ENCODE data around the gene NUSAP1. TPM values are rescaled to one million over a fixed set of nuclear protein-coding genes. Genes with fewer than 3 reads are reported as not detected.
"Not testable (repeated sequence)": the region's sequence is repeated elsewhere in the genome, so short reads cannot be mapped to it uniquely, and the experiment has no call there.

Gene NUSAP1
- total RNA-seq, 1 experiment from 2014 or later, result 87.5 TPM

DNA sequence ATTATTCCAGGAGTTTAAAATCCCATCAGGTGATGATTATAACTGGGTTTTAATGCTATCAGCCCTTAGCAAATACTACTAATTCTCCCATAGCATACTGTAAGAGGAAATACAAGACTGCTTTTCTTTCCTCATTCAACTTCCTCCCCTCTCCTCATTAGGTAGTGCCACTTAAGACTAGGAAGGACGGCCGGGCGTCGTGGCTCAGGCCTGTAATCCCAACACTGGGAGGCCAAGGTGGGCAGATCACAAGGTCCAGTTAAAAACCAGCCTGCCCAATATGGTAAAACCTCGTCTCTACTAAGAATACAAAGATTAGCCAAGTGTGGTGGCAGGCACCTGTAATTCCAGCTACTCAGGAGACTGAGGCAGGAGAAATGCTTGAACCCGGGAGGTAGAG is 55.0 kb downstream of the NUSAP1 start:
- DNase-seq (ENCODE audit: low read depth, low spot score), result no peak
- in situ Hi-C loops (cut with HindIII; ENCODE audit: low pct_unique_long_range_greater_than_20kb, low sequenced_read_pairs), result no loop called here

DNA sequence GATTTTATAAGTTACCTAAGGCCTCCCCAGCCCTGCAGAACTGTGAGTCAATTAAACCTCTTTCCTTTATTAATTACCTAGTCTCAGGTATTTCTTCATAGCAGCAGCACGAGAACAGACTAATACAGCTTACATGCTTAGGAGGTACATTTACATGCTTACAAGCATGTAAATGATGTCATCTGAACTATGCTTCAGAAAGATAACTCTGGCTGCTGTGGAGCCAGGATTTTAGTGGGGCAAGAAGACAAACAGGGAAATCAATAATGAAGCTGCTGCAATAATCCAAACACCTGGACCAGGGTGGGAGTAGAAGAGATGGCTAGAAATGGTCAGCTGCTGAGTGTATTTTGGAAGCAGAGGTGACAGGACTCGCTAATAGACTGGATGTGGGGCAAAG is 60.0 kb downstream of the NUSAP1 start:
- in situ Hi-C loops (cut with HindIII; ENCODE audit: low pct_unique_long_range_greater_than_20kb, low sequenced_read_pairs), result no loop called here

DNA sequence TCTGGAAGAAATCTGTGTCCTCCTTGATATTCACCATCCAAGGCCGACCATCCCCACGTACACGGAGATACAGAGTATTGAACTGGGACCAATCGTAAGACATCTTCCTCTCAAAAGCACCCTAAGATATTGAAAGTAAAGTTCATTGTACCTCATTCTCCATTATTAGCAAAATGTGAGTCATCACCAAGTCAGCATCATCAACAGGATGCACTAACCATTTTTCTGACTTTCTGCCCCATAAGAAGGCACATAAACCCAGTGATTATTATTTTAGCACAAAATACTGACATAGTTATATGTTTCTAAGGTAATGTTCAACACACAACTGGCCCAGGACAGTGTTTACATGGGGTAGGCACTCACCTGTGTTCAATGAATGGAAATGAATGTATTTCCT is 62.2 kb downstream of the NUSAP1 start:
- no peak for DNase-seq (ENCODE audit: low read depth, low spot score)
- in situ Hi-C loops (cut with HindIII; ENCODE audit: low pct_unique_long_range_greater_than_20kb, low sequenced_read_pairs), result no loop called here

More for the DNA sequence above, 60.0 kb downstream of the NUSAP1 start:
- no peak for DNase-seq (ENCODE audit: low read depth, low spot score)

DNA sequence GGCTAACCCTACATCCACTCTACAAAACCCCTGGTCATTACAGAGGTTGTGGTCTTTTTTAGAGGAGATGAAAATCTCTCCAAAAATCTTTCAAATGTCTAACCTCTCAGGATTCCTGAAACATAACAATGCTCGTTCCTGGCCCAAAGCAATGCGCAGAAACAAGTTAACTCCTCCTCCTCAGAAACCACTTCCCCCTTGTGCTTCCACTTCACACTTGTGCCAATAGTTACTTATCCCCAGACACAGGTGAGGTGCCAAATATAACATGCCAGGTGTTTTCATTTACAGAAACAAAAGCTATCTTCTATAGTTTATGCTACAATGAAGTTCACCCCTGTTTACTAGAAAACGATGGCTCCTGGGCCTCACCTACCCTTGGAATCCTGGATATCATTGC is 63.4 kb downstream of the NUSAP1 start:
- in situ Hi-C loops (cut with HindIII; ENCODE audit: low pct_unique_long_range_greater_than_20kb, low sequenced_read_pairs), result no loop called here
- DNase-seq (ENCODE audit: low read depth, low spot score), result no peak

DNA sequence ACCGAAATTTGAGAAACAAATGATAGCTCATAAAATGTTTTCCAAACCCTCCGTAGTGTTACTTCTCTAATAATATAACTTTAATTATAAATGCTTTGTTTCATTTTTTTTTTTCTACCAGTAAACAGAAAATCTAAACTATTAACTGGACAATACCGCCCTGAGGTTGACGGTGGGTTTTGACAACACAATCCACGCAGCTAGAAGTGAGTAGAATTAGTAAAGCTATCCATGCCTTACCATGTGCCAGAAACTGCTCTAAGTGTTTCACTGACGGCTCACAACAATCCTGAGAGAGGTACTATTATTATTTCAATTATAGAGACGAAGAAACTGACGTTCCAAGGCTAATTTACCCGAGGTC is 69.2 kb downstream of the NUSAP1 start:
- DNase-seq (ENCODE audit: low read depth, low spot score), result no peak
- in situ Hi-C loops (cut with HindIII; ENCODE audit: low pct_unique_long_range_greater_than_20kb, low sequenced_read_pairs), result no loop called here

DNA sequence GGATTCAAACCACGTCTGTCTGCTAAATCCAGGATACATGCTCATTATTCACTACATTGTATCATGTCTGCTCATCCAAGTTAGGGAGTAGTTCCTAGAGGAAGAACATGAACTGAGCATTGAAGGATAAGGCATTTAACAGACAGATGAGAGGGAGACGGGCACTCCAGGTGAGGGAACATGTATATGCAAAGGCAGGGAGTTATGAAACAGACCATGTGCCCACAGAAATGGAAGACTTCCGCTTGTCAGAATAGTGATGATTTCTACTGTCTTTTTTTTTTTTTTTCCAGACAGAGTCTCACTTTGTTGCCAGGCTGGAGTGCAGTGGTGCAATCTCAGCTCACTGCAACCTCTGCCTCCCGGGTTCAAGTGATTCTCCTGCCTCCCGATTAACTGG is 74.7 kb downstream of the NUSAP1 start:
- DNase-seq (ENCODE audit: low read depth, low spot score), result no peak
- in situ Hi-C loops (cut with HindIII; ENCODE audit: low pct_unique_long_range_greater_than_20kb, low sequenced_read_pairs), result no loop called here

DNA sequence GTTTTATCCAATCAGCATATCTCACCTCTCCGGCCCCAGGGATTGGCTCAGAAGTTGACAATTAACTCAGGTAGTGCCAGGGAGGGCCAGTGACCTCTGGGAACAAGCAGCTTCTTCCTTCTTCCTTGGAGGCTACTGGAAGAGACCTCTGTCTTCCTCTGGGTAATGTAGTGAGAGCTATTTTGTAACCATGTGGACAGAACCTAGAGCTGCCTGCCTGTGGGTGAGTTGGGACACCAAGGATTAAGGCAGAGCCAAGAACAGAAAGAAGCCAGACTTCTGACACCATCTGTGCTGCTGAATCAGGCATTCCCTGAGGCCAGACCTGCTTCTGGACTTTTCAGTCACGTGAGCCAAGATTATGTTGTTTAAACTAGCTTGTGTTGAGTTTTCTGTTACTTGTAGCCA is 75.6 kb downstream of the NUSAP1 start:
- no peak for DNase-seq (ENCODE audit: low read depth, low spot score)
- in situ Hi-C loops (cut with HindIII; ENCODE audit: low pct_unique_long_range_greater_than_20kb, low sequenced_read_pairs), result no loop called here

DNA sequence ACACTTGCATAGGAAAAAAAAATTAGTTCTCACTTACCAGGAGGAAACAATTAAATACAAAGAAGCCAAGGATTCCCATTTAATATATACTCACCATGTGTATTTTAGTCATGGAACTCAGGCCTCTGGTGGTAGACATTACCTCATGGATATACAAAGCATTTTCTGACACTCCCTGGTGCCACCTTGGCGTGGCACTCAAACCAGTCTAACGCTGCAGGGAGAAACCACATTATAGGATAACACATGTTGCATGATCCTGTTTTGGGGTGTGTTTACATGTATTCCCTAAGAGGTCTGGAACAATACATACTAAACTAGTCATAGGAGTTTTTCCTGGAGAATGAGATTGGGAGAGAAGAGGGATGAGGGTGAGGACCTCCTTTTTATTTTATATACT is 78.3 kb downstream of the NUSAP1 start:
- DNase-seq (ENCODE audit: low read depth, low spot score), result no peak
- in situ Hi-C loops (cut with HindIII; ENCODE audit: low pct_unique_long_range_greater_than_20kb, low sequenced_read_pairs), result no loop called here

DNA sequence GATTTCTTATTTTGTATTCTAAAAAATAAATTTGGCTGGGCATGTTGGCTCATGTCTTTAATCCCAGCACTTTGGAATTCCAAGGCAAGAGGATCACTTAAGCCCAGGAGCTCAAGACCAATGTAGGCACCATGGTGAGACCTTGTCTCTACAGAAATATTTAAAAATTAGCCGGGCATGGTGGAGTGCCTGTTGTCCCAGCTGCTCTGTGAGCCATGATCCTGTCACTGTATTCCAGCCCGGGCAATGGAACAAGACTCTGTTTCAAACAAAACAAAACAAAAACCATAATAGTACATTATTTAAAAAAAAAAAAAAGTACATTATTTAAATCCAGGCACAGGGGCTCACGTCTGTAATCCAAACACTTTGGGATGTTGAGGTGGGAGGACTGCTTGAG is 78.8 kb downstream of the NUSAP1 start:
- no peak for DNase-seq (ENCODE audit: low read depth, low spot score)
- in situ Hi-C loops (cut with HindIII; ENCODE audit: low pct_unique_long_range_greater_than_20kb, low sequenced_read_pairs), result no loop called here

DNA sequence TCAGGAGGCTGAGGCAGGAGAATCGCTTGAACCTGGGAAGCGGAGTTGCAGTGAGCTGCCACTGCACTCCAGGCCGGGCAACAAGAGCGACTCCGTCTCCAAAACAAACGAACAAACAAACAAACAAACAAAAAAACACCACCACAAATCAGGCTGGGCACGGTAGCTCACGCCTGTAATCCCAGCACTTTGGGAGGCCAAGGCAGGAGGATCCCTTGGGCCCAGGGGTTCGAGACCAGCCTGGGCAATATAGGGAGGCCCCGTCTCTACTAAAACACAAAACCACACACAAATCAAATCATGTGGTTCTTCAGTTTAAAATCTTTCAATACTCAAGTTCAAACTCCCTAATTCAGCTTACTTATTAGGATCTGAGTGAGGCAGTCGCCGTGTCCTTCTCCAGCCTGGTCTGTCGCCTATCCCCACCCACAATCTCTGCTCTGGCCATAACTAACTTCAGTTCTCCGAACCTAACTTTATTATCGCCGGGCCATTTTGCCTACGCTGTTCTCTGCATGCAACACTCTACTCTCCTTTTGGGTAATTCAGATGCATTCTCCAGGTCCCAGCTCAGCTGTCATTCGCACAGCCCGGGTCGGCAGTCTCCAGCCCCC is 83.6 kb downstream of the NUSAP1 start:
- no peak for DNase-seq (ENCODE audit: low read depth, low spot score)
- in situ Hi-C loops (cut with HindIII; ENCODE audit: low pct_unique_long_range_greater_than_20kb, low sequenced_read_pairs), result no loop called here

DNA sequence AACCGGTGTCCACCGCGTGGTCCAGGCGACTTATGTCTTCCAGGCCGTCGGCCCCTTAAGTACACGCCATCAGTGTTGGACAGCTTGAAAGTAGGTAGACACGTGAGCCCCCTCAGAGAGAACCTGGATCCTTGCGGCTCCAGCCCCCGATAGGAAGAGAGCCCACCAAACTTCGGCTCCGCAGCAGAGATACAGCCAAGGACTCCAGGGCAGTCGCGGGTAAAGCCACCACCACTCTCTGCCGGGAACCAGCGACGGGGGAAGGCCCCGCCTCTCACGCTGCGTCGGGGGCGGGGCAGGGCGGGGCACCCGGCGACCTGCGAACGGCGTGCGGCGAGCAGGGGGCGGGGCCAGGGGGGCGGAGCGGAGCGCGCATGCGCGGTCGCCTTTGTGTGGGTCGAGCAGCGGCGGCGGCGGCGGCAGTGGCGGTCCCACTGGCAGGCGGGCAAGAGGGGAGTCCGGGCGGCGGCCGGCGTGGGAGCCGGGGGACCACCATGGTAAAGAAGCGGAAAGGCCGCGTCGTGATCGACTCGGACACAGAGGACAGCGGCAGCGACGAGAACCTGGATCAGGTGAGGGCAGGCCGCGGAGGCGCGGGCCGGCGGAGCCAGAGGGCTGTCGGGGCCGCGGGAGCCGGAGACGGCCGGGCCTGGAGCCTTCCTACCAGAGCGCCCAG is 84.2 kb downstream of the NUSAP1 start, which contains the start of gene RTF1:
TSS of gene RTF1 (plus strand) at position 354 of the 676 bp plus-strand sequence. CDS start at position 375, 21 bp downstream.
- peak; percentile 85 for DNase-seq (ENCODE audit: low read depth, low spot score)
- in situ Hi-C loops (cut with HindIII; ENCODE audit: low pct_unique_long_range_greater_than_20kb, low sequenced_read_pairs), result no loop called here

DNA sequence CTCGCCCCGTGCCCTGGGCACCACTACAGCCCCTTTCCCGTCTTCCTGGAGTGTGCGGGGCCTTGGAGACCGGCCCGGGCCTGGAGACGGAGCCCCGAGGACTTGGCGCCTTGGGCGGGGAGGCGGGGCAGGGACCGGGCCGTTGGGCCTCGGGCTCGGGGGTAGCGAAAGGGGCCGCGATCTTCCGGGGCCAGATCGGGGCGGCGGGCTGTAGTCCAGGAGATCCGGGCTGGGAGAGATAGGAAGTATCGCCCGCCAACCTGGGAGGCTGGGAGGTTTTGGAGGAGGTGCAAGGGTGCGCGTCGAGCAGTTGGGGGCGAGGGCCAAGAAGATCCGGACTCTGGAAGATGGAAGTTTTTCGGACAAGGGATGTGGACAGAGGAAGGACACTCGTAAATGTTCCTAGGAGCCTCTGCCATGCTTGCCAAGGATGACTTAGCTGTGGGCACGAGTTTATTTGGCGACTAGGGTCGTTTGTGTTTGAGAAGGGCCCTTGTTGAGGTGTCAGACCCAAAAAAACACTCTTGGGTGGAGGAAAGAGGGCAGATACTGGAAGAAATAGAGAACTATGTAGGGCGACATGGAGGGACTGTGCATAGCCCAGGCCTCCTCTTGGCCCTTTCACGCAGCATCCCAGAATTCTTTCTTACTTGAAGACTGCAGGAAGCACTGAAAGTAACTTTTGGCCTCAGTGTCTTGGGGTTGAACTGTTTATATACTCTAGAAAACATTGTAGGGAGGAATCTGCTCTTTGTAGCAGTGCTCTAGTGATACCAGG is 84.9 kb downstream of the NUSAP1 start:
- DNase-seq (ENCODE audit: low read depth, low spot score), result peak; percentile 26
- in situ Hi-C loops (cut with HindIII; ENCODE audit: low pct_unique_long_range_greater_than_20kb, low sequenced_read_pairs), result no loop called here

DNA sequence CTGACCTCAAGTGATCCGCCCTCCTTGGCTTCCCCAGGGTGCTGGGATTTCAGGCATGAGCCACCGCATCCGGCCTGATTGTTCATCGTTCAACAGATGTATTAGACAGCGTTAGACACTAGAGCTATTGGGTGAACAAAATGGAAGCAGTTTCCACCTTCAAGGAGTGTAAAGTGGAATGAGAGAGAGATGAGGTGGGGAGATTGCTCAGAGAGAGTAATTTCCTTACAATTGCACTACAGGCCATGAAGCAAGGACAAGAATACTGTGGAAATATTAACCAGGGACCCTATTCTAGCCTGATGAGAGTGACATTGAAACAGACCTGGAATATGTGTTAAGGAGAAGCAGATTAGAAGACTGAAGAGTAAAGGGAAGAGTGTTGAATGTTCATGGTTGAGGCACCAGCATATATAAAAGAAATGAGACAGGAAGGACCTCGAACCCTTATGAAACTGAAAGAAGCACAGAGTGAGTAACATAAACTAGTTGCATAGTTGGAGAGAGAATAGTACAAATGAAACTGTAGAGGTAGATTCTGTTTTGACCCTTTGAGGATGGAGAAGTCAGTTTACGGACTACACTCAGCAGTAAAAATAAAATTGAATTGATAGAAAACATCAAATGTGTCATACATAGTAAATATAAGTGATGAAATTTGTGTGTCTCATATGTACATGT is 91.4 kb downstream of the NUSAP1 start:
- DNase-seq (ENCODE audit: low read depth, low spot score), result no peak
- in situ Hi-C loops (cut with HindIII; ENCODE audit: low pct_unique_long_range_greater_than_20kb, low sequenced_read_pairs), result no loop called here

DNA sequence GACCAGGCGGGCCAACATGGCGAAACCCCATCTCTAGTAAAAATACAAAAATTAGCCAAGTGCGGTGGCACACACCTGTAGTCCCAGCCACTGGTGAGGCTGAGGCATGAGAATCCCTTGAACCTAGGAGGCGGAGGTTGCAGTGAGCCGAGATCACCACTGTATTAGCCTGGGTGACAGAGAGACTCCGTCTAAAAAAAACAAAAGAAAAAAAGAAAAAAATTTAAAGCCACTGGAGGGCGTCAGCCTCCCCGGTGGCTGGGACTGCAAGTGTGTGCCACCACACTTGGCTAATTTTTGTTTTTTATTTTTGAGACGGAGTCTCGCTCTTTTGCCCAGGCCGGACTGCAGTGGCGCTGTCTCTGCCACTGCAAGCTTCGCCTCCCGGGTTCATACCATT is 92.1 kb downstream of the NUSAP1 start:
- DNase-seq (ENCODE audit: low read depth, low spot score), result no peak
- in situ Hi-C loops (cut with HindIII; ENCODE audit: low pct_unique_long_range_greater_than_20kb, low sequenced_read_pairs), result no loop called here

DNA sequence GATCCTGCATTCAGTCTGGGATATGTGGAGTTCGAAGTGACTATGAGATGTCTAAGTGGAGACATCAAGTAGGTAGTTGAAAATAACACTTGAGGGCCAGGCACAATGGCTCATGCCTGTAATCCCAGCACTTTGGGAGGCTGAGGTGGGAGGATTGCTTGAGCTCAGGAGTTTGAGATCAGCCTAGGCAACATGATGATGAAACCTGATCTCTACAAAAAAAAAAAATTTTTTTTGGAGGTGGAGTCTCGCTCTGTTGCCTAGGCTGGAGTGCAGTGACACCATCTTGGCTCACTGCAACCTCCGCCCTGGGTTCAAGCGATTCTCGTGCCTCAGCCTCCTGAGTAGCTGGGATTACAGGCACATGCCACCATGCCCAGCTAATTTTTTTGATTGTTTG is 93.2 kb downstream of the NUSAP1 start:
- DNase-seq (ENCODE audit: low read depth, low spot score); in situ Hi-C loops (cut with HindIII; ENCODE audit: low pct_unique_long_range_greater_than_20kb, low sequenced_read_pairs): not testable (repeated sequence)

DNA sequence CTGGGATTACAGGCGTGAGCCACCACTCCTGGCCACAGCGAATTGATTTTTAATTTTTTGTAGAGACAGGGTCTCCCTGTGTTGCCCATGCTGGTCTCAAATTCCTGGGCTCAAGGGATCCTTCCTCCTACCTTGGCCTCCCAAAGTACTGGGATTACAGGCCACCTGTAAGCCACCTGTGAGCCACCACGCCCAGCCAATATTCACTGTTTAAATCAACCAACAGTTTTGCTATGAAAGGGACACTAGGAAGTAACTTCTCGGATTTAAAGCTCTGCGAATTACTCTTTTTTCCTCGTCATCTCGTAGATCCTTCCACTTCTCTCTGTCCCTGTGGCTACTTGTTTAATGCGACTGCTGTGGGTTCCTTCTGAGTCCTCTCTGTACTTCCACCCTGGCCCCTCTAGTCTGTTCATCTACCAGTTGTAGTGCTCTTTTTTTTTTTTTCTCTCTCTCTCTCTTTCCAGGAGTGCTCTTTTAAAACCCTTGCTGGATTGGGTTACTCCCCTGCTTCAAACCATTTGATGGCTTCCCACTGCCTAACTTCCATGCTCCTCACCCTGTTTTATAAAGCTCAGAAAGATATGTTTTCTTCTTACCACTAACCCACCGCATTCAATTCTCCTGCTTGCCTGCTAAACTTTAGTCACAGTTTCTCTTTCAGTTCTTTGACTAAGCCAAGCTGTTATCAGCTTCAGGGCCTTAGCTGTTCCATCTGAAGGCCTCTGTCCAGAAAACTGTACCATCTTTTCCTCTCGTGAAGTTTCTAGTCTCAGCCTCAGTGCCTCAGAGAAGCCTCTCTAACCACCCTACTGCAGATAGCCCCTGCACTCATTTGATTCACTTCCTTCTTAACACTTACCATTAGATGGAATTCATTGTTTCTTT is 96.6 kb downstream of the NUSAP1 start:
- no peak for DNase-seq (ENCODE audit: low read depth, low spot score)
- in situ Hi-C loops (cut with HindIII; ENCODE audit: low pct_unique_long_range_greater_than_20kb, low sequenced_read_pairs), result no loop called here
